Gastrocnemius medialis (tissue), 4 donors: ENCODE measurements around the gene TEN1.

Experiments used
- POLR2A ChIP-seq, 2 donors: fragments of 450-650 bp; IDR thresholded peaks; one replicate each; pipeline ENCODE4 v1.6.1; 2017; ENCODE audit warnings: antibody characterized with exemption in 2 of 2, mild to moderate bottlenecking in 2 of 2, moderate library complexity in 2 of 2
- TF ChIP-seq, protein P1 (sequence below), 5 experiments: fragments of 450-650 bp in 3 of 5; fragments of 200-600 bp in 2 of 5; sonication (generic) in 2 of 5; IDR thresholded peaks in 4 of 5; conservative IDR thresholded peaks in 1 of 5; 1 replicate in 4 of 5; 2 replicates in 1 of 5; pipeline ENCODE4 v1.5.1; 2016 to 2019; ENCODE audit warnings: antibody characterized with exemption in 5 of 5, mild to moderate bottlenecking in 3 of 5, moderate library complexity in 3 of 5

DNA sequence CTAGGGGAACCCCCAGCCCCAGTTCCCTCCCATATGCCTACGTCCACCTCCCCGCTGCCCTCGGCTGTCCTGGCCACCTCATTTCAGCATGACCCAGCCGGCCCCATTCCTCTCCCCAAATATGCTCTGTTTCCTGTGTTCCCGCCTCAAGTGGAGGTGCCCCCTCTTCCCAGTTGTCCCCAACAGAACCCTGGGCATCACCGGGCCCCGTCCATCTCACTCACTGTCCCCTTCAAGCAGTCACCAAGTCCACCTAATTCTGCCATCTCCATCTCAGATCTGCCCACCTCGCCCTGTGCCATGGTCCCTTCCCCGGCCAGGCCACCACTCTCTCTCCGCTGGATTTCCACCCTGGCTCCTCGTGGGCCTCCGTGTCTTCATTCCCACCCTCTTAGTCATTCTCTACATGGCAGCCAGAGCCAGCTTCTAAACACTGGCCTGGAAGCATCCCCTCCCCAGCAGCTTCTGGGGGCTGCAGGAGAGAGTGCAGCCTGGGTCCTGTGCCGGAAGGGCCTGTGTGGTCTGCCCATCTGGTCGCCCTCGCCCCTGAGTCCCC, 34.4 kb downstream of the TEN1 start:
- TF ChIP-seq, protein P1, sequence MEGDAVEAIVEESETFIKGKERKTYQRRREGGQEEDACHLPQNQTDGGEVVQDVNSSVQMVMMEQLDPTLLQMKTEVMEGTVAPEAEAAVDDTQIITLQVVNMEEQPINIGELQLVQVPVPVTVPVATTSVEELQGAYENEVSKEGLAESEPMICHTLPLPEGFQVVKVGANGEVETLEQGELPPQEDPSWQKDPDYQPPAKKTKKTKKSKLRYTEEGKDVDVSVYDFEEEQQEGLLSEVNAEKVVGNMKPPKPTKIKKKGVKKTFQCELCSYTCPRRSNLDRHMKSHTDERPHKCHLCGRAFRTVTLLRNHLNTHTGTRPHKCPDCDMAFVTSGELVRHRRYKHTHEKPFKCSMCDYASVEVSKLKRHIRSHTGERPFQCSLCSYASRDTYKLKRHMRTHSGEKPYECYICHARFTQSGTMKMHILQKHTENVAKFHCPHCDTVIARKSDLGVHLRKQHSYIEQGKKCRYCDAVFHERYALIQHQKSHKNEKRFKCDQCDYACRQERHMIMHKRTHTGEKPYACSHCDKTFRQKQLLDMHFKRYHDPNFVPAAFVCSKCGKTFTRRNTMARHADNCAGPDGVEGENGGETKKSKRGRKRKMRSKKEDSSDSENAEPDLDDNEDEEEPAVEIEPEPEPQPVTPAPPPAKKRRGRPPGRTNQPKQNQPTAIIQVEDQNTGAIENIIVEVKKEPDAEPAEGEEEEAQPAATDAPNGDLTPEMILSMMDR (IDR thresholded peaks at IDR 0.05 in 4 of 5, conservative IDR thresholded peaks at IDR 0.05 in 1 of 5): no peak
- no peak for TF ChIP-seq POLR2A (IDR thresholded peaks at IDR 0.05)
